Activated CD8-positive, alpha-beta T cell treated with anti-CD3 and anti-CD28 coated beads for 36 hours (primary cell): ENCODE measurements around the gene NDUFC2. TPM values are rescaled to one million over a fixed set of nuclear protein-coding genes. Genes with fewer than 3 reads are reported as not detected.
"Not testable (repeated sequence)": the region's sequence is repeated elsewhere in the genome, so short reads cannot be mapped to it uniquely, and the experiment has no call there.

Experiments used
- ATAC-seq: fragments of 200-7000 bp; cut with Tn5 transposase; one replicate; pipeline ENCODE4 v1.10.0; 2021; ENCODE audit warnings: mild to moderate bottlenecking, moderate library complexity
- CTCF ChIA-PET: fragments of 350-600 bp; sonication (Branson Sonifier 250); formaldehyde crosslinking; loops from one replicate; lab custom pipeline; 2021; ENCODE audit warnings: antibody characterized with exemption; lab: Charles Lee
- POLR2A ChIA-PET: fragments of 350-600 bp; sonication (Branson Sonifier 250); formaldehyde crosslinking; loops from one replicate; lab custom pipeline; 2021; ENCODE audit warnings: antibody characterized with exemption; lab: Charles Lee
- DNase-seq: peaks from one replicate; pipeline ENCODE4 v3.0.0-alpha.2; 2020
- H3K27ac Mint-ChIP-seq: one replicate; pipeline ENCODE4 v1.8.0; 2021; ENCODE audit warnings: mild to moderate bottlenecking, mixed read lengths
- H3K27me3 Mint-ChIP-seq: one replicate; pipeline ENCODE4 v1.8.0; 2021; ENCODE audit warnings: mixed read lengths
- H3K36me3 Mint-ChIP-seq: one replicate; pipeline ENCODE4 v1.8.0; 2021; ENCODE audit warnings: low read depth, mixed read lengths
- H3K4me1 Mint-ChIP-seq: one replicate; pipeline ENCODE4 v1.8.0; 2021; ENCODE audit warnings: low read depth, mixed read lengths
- H3K4me3 Mint-ChIP-seq: one replicate; pipeline ENCODE4 v1.8.0; 2021; ENCODE audit warnings: mild to moderate bottlenecking, moderate library complexity, mixed read lengths
- H3K9me3 Mint-ChIP-seq: one replicate; pipeline ENCODE4 v1.8.0; 2021; ENCODE audit warnings: mixed read lengths
- CTCF ChIP-seq: fragments of 200-600 bp; IDR thresholded peaks from one replicate; pipeline ENCODE4 v1.8.0; 2022; ENCODE audit warnings: antibody characterized with exemption, mild to moderate bottlenecking
- intact Hi-C: fragments of 100-400 bp; cut with micrococcal nuclease; formaldehyde crosslinking; loops from one replicate; pipeline ENCODE4 v1.10.0; 2022
- total RNA-seq, 2 experiments: library from RNA; stranded (reverse); gene quantifications; one replicate each; pipeline ENCODE4 v1.2.3, GENCODE V29; 2021

Gene NDUFC2
- total RNA-seq, 2 experiments from 2014 or later, result 169 to 179 TPM

- ChIA-PET POLR2A (interaction anchor here (0.9 to 1.3 kb wide), 2 partner anchors 10 to 40 kb away, joined by 3 to 5 read pairs; partner anchors contain the start of gene INTS4), CTCF (interaction anchor here (3.5 kb wide), 1 partner anchor 12 kb away, joined by 26 read pairs; no protein-coding TSS in a partner anchor)
- DNase-seq (no peak), ATAC-seq (no peak)
- no peaks in the 10 kb centered on the region for H3K27me3 Mint-ChIP-seq
- no peak overlapping the region for H3K4me3 Mint-ChIP-seq
- H3K4me1 Mint-ChIP-seq, result peaks cover 7% of the 10 kb centered on the region
- no peak for TF ChIP-seq CTCF
- H3K36me3 Mint-ChIP-seq, result no peaks in the 10 kb centered on the region
- intact Hi-C loops, result no loop called here
- no peaks in the 10 kb centered on the region for H3K9me3 Mint-ChIP-seq
- H3K27ac Mint-ChIP-seq, result no peak overlapping the region
These were observed 45.0 kb downstream of the NDUFC2 start for GRCh38 chr11:78034623-78035022.

GRCh38 chr11:78033040-78033439 lies 46.6 kb downstream of the NDUFC2 start:
- DNase-seq (no peak), ATAC-seq (no peak)
- TF ChIP-seq CTCF, result no peak
- POLR2A ChIA-PET, result no interaction called here
- Mint-ChIP-seq H3K9me3 (no peaks in the 10 kb centered on the region), H3K27ac (no peak overlapping the region), H3K4me3 (no peak overlapping the region), H3K4me1 (peaks cover 4% of the 10 kb centered on the region), H3K27me3 (no peaks in the 10 kb centered on the region), H3K36me3 (no peaks in the 10 kb centered on the region)
- intact Hi-C loops, result no loop called here
- CTCF ChIA-PET, result interaction anchor here (1.1 kb wide), 1 partner anchor 13 kb away, joined by 6 read pairs; no protein-coding TSS in a partner anchor

GRCh38 chr11:78032090-78032489 lies 47.6 kb downstream of the NDUFC2 start:
- no peak overlapping the region for H3K27ac Mint-ChIP-seq
- DNase-seq (no peak), ATAC-seq (no peak)
- no peaks in the 10 kb centered on the region for H3K9me3 Mint-ChIP-seq
- intact Hi-C loops, result no loop called here
- H3K4me1 Mint-ChIP-seq, result peaks cover 4% of the 10 kb centered on the region
- POLR2A ChIA-PET, result no interaction called here
- CTCF ChIA-PET, result interaction anchor here (1.1 to 2.3 kb wide), 2 partner anchors 13 to 17 kb away, joined by 3 to 19 read pairs; no protein-coding TSS in a partner anchor
- no peaks in the 10 kb centered on the region for H3K36me3 Mint-ChIP-seq
- TF ChIP-seq CTCF, result no peak
- no peak overlapping the region for H3K4me3 Mint-ChIP-seq
- no peaks in the 10 kb centered on the region for H3K27me3 Mint-ChIP-seq

- Mint-ChIP-seq H3K4me3 (no peak overlapping the region), H3K4me1 (peaks cover 4% of the 10 kb centered on the region), H3K27ac (no peak overlapping the region), H3K9me3 (no peaks in the 10 kb centered on the region), H3K27me3 (no peaks in the 10 kb centered on the region), H3K36me3 (no peaks in the 10 kb centered on the region)
- ATAC-seq (no peak), DNase-seq (no peak)
- CTCF ChIA-PET, result interaction anchor here (1.1 to 2.3 kb wide), 2 partner anchors 13 to 17 kb away, joined by 3 to 19 read pairs; no protein-coding TSS in a partner anchor
- intact Hi-C loops, result no loop called here
- POLR2A ChIA-PET, result no interaction called here
- TF ChIP-seq CTCF, result no peak
These were observed 48.0 kb downstream of the NDUFC2 start for GRCh38 chr11:78031629-78032028.

- POLR2A ChIA-PET, result no interaction called here
- Mint-ChIP-seq H3K9me3 (no peaks in the 10 kb centered on the region), H3K27me3 (no peaks in the 10 kb centered on the region), H3K36me3 (no peaks in the 10 kb centered on the region), H3K27ac (no peak overlapping the region), H3K4me1 (peaks cover 4% of the 10 kb centered on the region), H3K4me3 (no peak overlapping the region)
- ATAC-seq (no peak), DNase-seq (no peak)
- TF ChIP-seq CTCF, result no peak
- intact Hi-C loops, result no loop called here
- CTCF ChIA-PET, result interaction anchor here (1.1 to 2.3 kb wide), 3 partner anchors 14 to 18 kb away, joined by 3 to 19 read pairs (median 4); no protein-coding TSS in a partner anchor
These were observed 49.0 kb downstream of the NDUFC2 start for GRCh38 chr11:78030429-78031325.

GRCh38 chr11:78028423-78028822 lies 51.2 kb downstream of the NDUFC2 start:
- CTCF ChIA-PET, intact Hi-C loops: not testable (repeated sequence)

More at GRCh38 chr11:78028423-78028822, 51.2 kb downstream of the NDUFC2 start:
- DNase-seq, H3K4me3 Mint-ChIP-seq, POLR2A ChIA-PET, ATAC-seq, H3K27me3 Mint-ChIP-seq, H3K36me3 Mint-ChIP-seq, H3K27ac Mint-ChIP-seq, H3K9me3 Mint-ChIP-seq, H3K4me1 Mint-ChIP-seq: not testable (repeated sequence)
